ENCODE measurements around the gene SERPIND1. TPM values are rescaled to one million over a fixed set of nuclear protein-coding genes. Genes with fewer than 3 reads are reported as not detected.
"Not testable (repeated sequence)": the region's sequence is repeated elsewhere in the genome, so short reads cannot be mapped to it uniquely, and the experiment has no call there.

SERPIND1 gene
- total RNA-seq, 1 donor from 2014 or later, result 1.6 TPM

DNA sequence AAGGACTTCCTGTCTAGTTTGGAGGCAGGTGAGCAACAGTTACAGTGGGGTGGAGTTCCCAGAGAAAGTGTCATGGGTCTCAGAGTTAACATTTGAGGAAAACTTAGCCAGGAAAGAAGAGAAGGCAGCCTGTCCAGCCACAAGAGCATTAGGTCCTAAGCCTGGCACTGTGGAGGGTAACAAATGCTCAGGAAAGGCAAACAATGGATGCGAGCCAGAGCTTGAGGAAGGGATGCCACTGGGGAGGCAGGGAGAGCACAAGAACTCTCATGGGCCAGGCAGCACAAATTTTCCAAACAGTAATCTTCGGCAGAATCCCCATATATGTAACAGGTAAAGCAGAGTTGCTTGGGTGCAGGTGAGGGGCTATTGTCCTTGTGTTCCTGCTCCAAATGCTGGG is 8.0 kb upstream of the SERPIND1 start:
- intact Hi-C loops (cut with DNase I), result no loop called here
- ATAC-seq (no peak), DNase-seq (ENCODE audit: low spot score) (no peak)

DNA sequence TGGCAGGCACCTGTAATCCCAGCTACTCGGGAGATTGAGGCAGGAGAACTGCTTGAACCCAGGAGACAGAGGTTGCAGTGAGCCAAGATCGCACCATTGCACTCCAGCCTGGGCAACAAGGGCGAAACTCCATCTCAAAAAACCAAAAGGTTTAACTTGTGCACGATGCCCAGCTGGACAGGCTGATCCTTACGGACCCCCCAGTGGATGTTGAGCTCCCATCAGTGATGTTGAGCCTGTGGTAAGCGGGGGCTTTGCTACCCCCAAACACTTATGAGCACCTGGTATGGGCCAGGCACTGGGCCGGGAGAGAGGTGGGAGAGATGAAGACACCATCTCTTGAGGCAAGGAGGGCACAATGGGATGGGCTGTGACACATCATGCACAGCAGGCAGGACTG is 7.4 kb upstream of the SERPIND1 start:
- no peak for ATAC-seq
- intact Hi-C loops (cut with DNase I), result no loop called here
- no peak for DNase-seq (ENCODE audit: low spot score)

DNA sequence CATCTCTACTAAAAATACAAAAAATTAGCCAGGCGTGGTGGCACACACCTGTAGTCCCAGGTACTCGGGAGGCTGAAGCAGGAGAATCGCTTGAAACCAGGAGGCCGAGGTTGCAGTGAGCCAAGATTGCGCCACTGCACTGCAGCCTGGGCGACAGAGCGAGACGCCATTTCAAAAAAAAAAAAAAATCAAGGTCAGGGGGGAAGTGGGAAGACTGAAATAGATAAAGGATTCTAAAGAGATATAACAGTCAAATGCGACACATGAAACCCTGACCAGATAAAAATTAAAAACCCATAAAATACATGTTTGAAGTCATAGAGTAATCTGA is 4.5 kb upstream of the SERPIND1 start:
- intact Hi-C loops (cut with DNase I); ATAC-seq; DNase-seq (ENCODE audit: low spot score): not testable (repeated sequence)

DNA sequence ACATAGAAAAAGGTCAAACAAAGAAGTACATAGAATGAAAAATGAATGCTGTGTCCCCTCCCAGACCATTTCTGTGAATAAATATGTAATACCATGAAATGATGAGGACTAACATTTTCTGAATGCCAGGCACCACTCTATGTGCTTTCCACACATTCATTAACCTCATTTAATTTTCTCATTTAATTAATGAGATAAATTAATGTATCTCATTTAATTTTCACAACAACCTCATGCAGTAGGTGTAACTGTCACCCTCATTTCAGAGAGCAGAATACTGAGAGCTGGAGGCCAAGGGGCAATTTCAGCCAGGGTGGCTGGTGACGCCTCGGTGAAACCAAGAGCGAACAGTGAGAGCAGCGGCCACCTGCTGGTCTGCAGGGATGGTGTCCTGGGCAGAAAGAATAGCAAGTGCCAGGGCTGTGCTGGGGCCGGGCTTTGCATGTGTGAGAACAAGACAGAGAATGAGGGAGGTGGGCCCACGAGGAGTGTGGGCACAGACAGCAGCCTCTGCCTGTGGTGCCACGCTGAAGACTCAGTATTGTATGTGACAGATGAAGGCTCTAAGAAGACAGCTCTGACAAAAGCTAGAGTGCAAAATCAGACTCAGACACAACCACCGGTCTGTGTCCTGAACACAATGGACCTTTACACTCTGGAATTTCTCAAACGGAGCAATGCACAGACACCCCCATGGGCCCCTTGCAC is 1.8 kb upstream of the SERPIND1 start:
- no peak for DNase-seq (ENCODE audit: low spot score)
- no peak for ATAC-seq
- intact Hi-C loops (cut with DNase I), result no loop called here

DNA sequence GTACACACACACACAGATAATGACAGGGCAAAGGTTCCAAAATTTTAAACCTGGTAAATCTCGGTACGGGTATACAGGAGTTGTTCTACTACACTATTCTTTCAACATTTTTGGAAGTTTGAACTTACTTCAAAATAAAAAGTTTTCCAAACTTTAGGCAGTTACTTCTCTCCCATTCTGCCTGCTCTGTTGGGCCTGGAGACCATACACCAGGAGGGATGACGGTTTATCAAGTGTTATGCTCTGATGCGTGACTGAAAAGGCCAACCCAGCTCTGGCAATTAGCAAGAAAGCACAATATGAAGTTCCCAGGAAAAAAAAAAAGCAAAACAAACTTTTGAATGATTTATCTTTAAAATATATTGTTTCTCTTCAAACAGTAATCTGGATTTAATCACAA is 969 bp downstream of the SERPIND1 start:
- DNase-seq (ENCODE audit: low spot score) (no peak), ATAC-seq (no peak)
- intact Hi-C loops (cut with DNase I), result no loop called here

DNA sequence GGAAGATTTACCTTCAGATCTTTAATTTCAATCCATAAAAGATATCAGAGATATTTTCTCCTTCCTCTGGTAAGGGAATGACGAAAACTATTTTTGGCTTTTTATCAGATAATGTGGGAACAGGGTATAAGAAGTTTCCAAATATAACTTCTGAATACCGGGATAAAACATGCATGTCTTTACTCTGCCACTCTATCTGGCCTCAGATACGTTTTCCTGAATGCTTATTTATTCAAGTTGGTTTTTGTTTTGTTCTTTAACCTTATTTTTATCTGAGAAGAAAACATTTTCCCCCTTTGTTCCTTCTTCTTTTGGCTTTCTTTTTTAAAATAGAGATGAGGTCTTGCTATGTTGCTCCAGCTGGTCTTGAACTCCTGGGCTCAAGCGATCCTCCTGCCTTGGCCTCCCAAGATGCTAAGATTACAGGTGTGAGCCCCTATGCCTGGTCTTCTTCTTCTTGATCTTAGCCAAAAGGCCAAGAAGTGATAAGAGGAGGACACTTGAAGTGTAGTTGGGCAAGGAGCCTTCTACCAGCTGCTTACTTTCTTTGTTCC is 1.5 kb downstream of the SERPIND1 start:
- intact Hi-C loops (cut with DNase I), result no loop called here
- ATAC-seq (no peak), DNase-seq (ENCODE audit: low spot score) (no peak)

DNA sequence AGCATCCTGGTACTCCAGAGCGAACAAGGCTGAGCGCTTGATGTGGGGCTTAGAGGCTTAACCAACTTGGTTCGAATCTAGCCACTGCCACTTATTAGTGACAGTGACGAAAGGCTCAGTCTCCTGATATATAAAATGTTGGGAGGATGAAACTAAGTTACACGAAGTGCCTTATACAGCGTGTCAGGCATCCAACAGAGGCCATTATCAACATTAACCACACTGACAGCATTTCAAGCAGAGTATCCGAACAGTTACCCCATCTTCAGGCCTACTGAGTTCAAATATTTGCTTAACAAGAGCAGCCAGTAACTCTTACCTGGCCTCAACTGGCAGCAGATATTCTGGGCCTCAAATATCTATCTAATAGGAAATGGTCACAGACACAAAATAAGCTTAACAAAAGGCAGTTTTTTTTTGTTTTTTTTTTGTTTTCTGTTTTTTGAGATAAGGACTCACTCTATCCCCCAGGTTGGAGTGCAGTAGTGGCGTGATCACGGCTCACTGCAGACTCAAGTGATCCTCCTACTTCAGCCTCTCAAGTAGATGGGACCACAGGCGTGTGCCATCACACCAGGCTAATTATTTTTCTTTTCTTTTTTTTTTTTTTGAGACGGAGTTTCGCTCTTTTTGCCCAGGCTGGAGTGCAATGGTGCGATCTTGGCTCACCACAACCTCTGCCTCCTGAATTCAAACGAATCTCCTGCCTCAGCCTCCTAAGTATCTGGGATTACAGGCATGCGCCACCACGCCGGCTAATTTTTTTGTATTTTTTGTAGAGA is 2.9 kb downstream of the SERPIND1 start:
- DNase-seq (ENCODE audit: low spot score), result no peak
- no peak for ATAC-seq
- intact Hi-C loops (cut with DNase I), result no loop called here

DNA sequence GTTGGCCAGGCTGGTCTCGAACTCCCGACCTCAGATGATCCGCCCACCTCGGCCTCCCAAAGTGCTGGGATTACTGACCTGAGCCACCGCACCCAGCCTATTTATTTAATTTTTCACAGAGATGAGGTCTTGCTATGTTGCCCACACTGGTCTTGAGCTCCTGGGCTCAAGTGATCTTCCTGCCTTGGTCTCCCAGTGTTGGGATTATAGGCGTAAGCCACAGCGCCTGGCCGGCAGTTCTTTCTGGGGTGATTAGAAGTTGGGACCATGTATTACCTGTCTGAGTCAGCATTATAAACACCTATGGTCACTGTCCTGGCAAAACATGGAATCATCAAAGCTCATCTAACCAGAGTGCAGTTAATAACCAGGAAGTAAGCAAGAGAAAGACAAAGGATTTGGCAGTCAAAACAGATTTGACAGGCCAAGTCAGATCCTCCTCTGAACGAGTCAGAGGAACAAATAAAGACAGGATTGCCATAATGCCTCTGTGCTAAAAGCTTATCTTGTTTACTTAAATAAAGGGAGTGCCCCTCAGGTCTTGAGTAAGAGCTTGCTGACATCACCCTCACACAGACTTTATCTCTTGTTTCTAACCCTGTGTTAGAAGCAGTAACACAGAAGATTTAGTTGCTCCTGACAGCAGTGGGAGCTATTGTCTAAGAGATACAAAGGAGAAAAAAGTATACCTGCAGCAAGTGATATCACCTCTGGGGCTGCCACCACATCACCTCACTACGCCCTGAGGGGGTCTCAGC is 3.7 kb downstream of the SERPIND1 start:
- intact Hi-C loops (cut with DNase I), result no loop called here
- peak; percentile 88 for ATAC-seq
- DNase-seq (ENCODE audit: low spot score), result no peak

DNA sequence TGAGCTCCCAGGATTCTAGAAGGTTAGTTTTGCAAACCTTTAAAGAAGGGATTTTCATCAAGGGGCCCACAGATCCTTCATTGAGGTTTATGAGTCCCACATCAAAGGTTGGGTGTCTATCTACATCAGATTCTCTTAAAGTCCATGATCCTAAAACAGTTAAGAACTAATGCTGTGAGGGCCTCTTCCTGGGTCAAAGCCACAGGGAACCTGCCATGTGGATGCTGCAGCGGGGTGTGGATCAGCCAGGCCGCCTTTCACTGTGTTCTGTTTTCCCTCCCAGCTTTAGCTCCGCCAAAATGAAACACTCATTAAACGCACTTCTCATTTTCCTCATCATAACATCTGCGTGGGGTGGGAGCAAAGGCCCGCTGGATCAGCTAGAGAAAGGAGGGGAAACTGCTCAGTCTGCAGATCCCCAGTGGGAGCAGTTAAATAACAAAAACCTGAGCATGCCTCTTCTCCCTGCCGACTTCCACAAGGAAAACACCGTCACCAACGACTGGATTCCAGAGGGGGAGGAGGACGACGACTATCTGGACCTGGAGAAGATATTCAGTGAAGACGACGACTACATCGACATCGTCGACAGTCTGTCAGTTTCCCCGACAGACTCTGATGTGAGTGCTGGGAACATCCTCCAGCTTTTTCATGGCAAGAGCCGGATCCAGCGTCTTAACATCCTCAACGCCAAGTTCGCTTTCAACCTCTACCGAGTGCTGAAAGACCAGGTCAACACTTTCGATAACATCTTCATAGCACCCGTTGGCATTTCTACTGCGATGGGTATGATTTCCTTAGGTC is 5.3 kb downstream of the SERPIND1 start:
- intact Hi-C loops (cut with DNase I), result no loop called here
- peak; percentile 50 for ATAC-seq
- no peak for DNase-seq (ENCODE audit: low spot score)

DNA sequence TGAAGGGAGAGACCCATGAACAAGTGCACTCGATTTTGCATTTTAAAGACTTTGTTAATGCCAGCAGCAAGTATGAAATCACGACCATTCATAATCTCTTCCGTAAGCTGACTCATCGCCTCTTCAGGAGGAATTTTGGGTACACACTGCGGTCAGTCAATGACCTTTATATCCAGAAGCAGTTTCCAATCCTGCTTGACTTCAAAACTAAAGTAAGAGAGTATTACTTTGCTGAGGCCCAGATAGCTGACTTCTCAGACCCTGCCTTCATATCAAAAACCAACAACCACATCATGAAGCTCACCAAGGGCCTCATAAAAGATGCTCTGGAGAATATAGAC is 5.9 kb downstream of the SERPIND1 start:
- intact Hi-C loops (cut with DNase I), result no loop called here
- no peak for DNase-seq (ENCODE audit: low spot score)
- peak; percentile 38 for ATAC-seq

DNA sequence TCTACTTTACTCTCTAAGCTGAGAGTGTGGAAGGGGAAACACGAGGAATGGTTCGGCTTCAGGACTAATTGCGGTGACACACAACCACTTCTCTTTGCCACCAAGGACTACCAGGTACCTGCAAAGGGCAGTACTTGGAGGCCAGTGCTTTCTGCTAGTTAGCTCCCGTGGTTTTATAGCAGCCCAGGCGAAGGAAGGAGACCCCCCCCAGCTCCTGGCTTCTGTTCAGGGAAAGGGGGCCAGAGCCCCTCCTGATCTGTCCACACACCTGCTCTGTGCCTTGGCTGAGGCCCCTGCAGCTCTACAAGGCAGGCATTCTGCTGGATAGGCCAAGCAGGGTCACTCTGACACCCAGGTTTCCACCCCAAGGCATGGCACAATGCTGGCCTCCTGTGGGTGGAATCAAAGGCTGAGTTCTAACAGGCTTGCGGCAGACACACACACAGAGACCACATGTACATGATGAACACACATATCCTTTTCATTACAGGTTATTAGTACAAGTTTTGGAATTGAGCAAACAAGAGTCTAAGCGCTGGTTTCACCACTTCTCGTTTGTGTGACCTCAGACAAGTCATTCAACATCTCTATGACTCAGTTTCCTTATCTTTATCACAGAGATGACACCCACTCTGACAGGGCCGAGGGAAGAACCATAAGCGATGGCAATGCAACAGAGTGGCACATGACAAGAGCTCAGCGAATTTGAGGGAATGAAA is 7.5 kb downstream of the SERPIND1 start:
- intact Hi-C loops (cut with DNase I), result no loop called here
- DNase-seq (ENCODE audit: low spot score), result no peak

DNA sequence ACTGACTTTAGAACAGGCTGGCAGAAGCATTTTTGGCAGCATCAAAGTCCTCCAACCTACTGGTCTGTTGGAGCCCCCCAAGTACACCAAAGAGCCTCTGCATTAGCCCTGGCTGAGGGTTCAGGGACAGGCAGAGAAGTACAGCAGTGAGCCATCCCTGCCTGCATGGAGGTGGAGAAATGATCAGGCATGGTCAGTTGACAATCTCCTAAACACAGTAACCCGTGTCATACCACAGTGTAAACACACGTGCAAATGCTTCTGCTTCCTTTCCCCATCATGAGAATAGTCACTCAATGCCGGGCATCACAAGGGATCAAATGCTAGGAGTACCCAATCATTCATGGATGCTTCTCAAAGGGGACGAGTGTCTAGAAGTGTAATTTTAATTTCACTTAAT is 8.2 kb downstream of the SERPIND1 start:
- DNase-seq (ENCODE audit: low spot score), result no peak
- intact Hi-C loops (cut with DNase I), result no loop called here
- no peak for ATAC-seq

More for the DNA sequence above, 7.5 kb downstream of the SERPIND1 start:
- ATAC-seq, result no peak

DNA sequence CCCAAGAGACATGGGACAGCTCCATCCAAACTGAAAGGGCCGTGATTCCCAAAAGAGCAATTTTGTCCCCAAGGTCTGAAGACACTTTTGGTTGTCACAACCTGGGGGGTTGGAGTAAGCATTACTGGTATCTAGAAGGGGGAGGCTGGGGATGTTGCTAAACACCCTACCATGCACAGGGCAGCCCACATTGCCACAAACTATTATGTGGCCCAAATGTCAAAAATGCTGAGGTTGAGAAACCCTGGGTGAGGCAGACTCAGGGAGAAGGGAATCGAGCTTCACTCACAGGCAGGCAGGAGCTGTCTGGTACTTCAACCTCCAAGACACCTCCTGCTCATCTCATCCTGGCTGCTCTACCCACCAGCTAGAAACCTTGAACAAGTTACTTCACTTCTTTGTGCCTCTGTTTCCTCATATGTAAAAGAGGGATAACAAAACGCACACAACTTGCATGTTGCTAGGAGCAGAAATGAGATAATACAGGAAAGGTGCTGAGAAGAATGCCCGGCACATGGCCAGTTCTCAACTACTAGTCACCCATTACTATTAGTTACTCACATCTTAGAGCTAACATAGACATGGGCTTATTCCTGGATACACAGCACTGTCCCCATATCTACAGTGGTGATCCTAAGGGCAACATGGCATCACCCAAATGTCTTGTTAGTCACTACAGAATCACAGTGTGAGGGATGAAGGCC is 8.8 kb downstream of the SERPIND1 start:
- ATAC-seq (no peak), DNase-seq (ENCODE audit: low spot score) (no peak)
- intact Hi-C loops (cut with DNase I), result no loop called here

DNA sequence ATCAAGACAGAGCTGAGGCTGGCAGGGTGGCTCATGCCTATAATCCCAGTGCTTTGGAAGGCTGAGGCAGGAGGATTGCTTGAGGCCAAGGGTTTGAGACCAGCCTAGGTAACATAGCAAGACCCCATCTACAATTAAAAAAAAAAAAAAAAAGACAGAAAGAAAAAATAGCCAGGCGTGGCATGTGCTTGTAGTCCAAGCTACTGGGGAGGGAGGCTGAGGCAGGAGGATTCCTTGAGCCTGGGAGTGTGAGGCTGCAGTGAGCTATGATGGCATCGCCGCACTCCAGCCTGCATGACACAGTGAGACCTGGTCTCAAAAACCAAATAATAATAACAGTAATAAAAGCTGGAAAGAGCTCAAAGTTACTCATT is 9.4 kb downstream of the SERPIND1 start:
- ATAC-seq (no peak), DNase-seq (ENCODE audit: low spot score) (no peak)
- intact Hi-C loops (cut with DNase I), result no loop called here

DNA sequence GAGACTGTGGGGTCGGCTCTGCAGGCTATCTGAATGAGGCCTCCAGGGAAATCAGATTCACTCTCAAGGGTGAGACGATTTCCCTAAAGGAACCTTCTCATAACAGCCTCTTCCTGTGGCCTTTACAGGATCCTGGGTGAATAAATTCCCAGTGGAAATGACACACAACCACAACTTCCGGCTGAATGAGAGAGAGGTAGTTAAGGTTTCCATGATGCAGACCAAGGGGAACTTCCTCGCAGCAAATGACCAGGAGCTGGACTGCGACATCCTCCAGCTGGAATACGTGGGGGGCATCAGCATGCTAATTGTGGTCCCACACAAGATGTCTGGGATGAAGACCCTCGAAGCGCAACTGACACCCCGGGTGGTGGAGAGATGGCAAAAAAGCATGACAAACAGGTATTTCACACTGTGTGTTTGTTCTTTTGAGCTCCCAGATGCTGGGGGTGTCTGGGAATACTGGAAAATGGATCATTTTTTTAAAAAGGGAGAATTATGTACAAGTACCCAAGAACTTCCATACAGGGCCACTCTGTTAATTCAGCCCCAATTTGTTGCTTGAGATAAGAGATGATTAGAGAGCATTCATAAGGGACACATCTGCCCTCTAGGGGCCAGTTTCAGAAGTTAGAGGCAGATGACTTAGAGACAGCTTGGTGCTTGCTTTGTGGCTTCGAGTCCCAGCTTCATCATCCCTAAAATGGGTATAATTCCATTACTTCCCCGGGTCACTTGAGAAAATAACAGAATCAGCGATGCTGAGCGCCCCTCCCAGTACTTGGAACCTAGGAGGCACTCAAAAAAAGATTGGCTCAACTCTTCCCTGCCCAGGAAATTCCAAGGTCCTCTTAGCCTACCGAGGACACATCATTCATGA is 10.2 kb downstream of the SERPIND1 start:
- DNase-seq (ENCODE audit: low spot score) (no peak), ATAC-seq (peak; percentile 67)
- intact Hi-C loops (cut with DNase I), result no loop called here

DNA sequence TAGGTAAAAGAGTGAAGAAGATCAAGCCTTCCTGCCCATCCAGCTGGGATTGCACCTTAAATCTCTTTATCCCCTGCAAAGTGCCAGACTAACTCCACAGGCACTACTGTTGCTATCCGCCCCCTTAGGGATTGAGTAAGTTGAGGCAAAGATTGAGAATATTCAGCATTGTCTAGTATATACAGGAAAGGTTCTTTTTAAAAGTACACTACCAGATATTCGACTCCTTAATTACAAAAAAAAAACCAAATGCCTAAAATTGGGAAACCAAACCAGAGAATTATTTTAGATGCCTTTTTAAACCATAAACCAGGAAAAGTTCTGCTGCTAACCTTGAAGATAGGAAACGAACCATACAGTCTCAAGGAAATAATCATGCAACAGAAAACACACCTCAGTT is 11.5 kb downstream of the SERPIND1 start:
- no peak for DNase-seq (ENCODE audit: low spot score)
- intact Hi-C loops (cut with DNase I), result no loop called here
- no peak for ATAC-seq

DNA sequence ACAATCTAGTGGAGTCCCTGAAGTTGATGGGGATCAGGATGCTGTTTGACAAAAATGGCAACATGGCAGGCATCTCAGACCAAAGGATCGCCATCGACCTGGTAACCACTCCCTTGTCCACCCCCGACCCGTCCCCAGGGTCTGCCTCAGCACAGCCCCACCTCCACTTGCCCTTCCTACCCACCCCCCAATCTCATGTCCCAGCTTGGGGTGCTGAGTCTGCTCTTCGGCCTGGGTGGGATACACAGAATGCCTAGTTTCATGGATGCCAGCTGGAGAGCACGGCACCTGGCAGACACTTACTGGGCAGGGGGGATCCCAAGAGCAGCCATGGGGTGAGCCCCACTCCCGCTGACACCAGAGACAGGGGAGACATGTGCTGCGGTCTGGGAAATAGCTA is 12.1 kb downstream of the SERPIND1 start:
- DNase-seq (ENCODE audit: low spot score) (no peak), ATAC-seq (no peak)
- intact Hi-C loops (cut with DNase I), result no loop called here
